HepG2 (cell line): ENCODE data around the gene KCNQ1OT1. TPM values are rescaled to one million over a fixed set of nuclear protein-coding genes. Genes with fewer than 3 reads are reported as not detected.

Experiments used
- BRF2 ChIP-seq: sonication (generic); formaldehyde crosslinking; IDR thresholded peaks from 2 replicates; pipeline ENCODE4 v1.8.1; 2022; ENCODE audit warnings: mild to moderate bottlenecking, missing genetic modification reagents
- CERS6 ChIP-seq: sonication (generic); formaldehyde crosslinking; IDR thresholded peaks from 2 replicates; pipeline ENCODE4 v1.5.0; 2020; ENCODE audit warnings: missing genetic modification reagents
- FOXA3 ChIP-seq: IDR thresholded peaks from 2 replicates; pipeline ENCODE4 v1.6.1; 2016; ENCODE audit warnings: missing genetic modification reagents, missing compliant biosample characterization
- GATA4 ChIP-seq: sonication (generic); IDR thresholded peaks from 2 replicates; pipeline ENCODE4 v1.6.1; 2016; ENCODE audit warnings: antibody characterized with exemption, low read depth, borderline replicate concordance
- HMGXB4 ChIP-seq, 2 experiments: sonication (generic) in 1 of 2; formaldehyde crosslinking in 1 of 2; IDR thresholded peaks; 2 replicates each; pipeline versions ENCODE4 v1.4.0 to v1.6.1; 2018 to 2020; ENCODE audit warnings: missing genetic modification reagents in 2 of 2, borderline replicate concordance in 1 of 2, low read depth in 1 of 2, mild to moderate bottlenecking in 1 of 2, missing biosample characterization in 1 of 2
- REL ChIP-seq: sonication (generic); formaldehyde crosslinking; conservative IDR thresholded peaks from 2 replicates; pipeline ENCODE4 v1.8.0; 2022; ENCODE audit warnings: mild to moderate bottlenecking, missing genetic modification reagents, moderate library complexity
- TEF ChIP-seq: sonication (generic); formaldehyde crosslinking; IDR thresholded peaks from 2 replicates; pipeline ENCODE4 v1.5.0; 2020; ENCODE audit warnings: missing genetic modification reagents
- ZNF180 ChIP-seq: sonication (generic); formaldehyde crosslinking; IDR thresholded peaks from 2 replicates; pipeline ENCODE4 v1.4.0; 2020; ENCODE audit warnings: low read depth, missing genetic modification reagents, borderline replicate concordance
- ZNF263 ChIP-seq: sonication (generic); formaldehyde crosslinking; IDR thresholded peaks from 2 replicates; pipeline ENCODE4 v1.4.0; 2020; ENCODE audit warnings: missing genetic modification reagents
- ZNF484 ChIP-seq: sonication (generic); formaldehyde crosslinking; IDR thresholded peaks from 2 replicates; pipeline ENCODE4 v1.5.1; 2020; ENCODE audit warnings: mild to moderate bottlenecking, low read depth, missing genetic modification reagents, borderline replicate concordance
- ZNF773 ChIP-seq: sonication (generic); formaldehyde crosslinking; IDR thresholded peaks from 2 replicates; pipeline ENCODE4 v1.4.0; 2020; ENCODE audit warnings: missing genetic modification reagents, borderline replicate concordance
- ZSCAN20 ChIP-seq: sonication (generic); formaldehyde crosslinking; IDR thresholded peaks from 2 replicates; pipeline ENCODE4 v1.4.0; 2020; ENCODE audit warnings: missing genetic modification reagents, mild to moderate bottlenecking, borderline replicate concordance
- polyA plus RNA-seq, 8 experiments: library from polyadenylated mRNA; depleted of rRNA in 3 of 8; stranded (reverse) in 7 of 8; unstranded in 1 of 8; fragments of >200 nt; fragmentation: Illumina TruSeq in 4 of 8; extraction: Trizol in 4 of 8; gene quantifications; 2 replicates each; pipeline versions ENCODE4 v1.2.1 to v1.2.3, GENCODE V29; 2011 to 2016; ENCODE audit warnings: low read depth in 4 of 8, missing spikeins in 1 of 8, mixed read lengths in 1 of 8; ENCODE audit not compliant: insufficient read depth in 1 of 8
- total RNA-seq, 5 experiments: library from RNA; depleted of rRNA; stranded (reverse); fragments of >200 nt; fragmentation: Illumina TruSeq; extraction: Trizol; gene quantifications; 2 replicates each; pipeline ENCODE4 v1.2.3, GENCODE V29; 2016; ENCODE audit warnings: low read depth in 1 of 5
- TF ChIP-seq, protein P1 (sequence below): sonication (generic); formaldehyde crosslinking; IDR thresholded peaks from 2 replicates; pipeline ENCODE4 v1.9.0; 2021; ENCODE audit warnings: missing genetic modification reagents, borderline replicate concordance
- TF ChIP-seq, protein P2 (sequence below): sonication (generic); formaldehyde crosslinking; IDR thresholded peaks from 2 replicates; pipeline ENCODE4 v1.4.0; 2020; ENCODE audit warnings: missing genetic modification reagents, mild to moderate bottlenecking, borderline replicate concordance
- TF ChIP-seq, protein P3 (sequence below): sonication (generic); formaldehyde crosslinking; IDR thresholded peaks from 2 replicates; pipeline ENCODE4 v1.4.0; 2020; ENCODE audit warnings: missing genetic modification reagents

The KCNQ1OT1 gene
- total and polyA plus RNA-seq, 2 of the 13 experiments (the other 11 are each of a cell fraction or from before 2014, with no cell fraction given) = 1.3 to 18.9 TPM

DNA sequence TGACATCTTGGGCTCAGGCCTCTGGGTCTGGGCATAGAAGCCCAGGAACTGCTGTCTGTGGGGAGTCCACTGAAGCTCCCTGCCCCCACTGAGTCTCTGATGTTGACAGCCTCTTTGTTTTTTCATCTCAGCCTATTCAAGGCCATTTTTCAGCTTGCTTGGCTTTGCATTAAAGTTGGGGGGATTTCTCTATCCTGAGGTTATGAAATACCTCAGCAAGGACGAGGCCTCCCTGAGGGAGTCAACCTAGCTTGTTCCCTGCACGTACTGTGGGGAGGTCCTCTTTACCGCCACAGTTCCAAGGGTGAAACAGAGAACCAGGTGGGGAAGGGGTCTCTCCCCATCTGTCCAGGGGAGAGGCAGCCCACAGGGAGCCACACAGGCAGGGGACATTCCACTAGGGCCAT lies 8.4 kb downstream of the KCNQ1OT1 start (continued):
- TF ChIP-seq, protein P1, sequence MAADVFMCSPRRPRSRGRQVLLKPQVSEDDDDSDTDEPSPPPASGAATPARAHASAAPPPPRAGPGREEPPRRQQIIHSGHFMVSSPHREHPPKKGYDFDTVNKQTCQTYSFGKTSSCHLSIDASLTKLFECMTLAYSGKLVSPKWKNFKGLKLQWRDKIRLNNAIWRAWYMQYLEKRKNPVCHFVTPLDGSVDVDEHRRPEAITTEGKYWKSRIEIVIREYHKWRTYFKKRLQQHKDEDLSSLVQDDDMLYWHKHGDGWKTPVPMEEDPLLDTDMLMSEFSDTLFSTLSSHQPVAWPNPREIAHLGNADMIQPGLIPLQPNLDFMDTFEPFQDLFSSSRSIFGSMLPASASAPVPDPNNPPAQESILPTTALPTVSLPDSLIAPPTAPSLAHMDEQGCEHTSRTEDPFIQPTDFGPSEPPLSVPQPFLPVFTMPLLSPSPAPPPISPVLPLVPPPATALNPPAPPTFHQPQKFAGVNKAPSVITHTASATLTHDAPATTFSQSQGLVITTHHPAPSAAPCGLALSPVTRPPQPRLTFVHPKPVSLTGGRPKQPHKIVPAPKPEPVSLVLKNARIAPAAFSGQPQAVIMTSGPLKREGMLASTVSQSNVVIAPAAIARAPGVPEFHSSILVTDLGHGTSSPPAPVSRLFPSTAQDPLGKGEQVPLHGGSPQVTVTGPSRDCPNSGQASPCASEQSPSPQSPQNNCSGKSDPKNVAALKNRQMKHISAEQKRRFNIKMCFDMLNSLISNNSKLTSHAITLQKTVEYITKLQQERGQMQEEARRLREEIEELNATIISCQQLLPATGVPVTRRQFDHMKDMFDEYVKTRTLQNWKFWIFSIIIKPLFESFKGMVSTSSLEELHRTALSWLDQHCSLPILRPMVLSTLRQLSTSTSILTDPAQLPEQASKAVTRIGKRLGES (CRISPR knock-in tag) = no peak
- 0 out of 2 replicates have a peak, but pooled peaks have one; percentile 28 for TF ChIP-seq ZNF263 (CRISPR knock-in tag)
- TF ChIP-seq BRF2 (CRISPR knock-in tag) = no peak
- TF ChIP-seq ZSCAN20 (CRISPR knock-in tag) = no peak
- no peak for TF ChIP-seq ZNF773 (CRISPR knock-in tag)
- no peak for TF ChIP-seq TEF (CRISPR knock-in tag)
- no peak for TF ChIP-seq CERS6
- 0 out of 2 replicates have a peak, but pooled peaks have one; percentile 20 for TF ChIP-seq FOXA3 (CRISPR knock-in tag)
- TF ChIP-seq HMGXB4 (CRISPR knock-in tag; IDR thresholded peaks at IDR 0.05; ENCODE audit: borderline replicate concordance in 1 of 2, low read depth in 1 of 2) = no peak
- TF ChIP-seq REL (CRISPR knock-in tag) = no peak
- no peak for TF ChIP-seq GATA4
- no peak for TF ChIP-seq ZNF180 (CRISPR knock-in tag)
- no peak for TF ChIP-seq ZNF484 (CRISPR knock-in tag)
- TF ChIP-seq, protein P2, sequence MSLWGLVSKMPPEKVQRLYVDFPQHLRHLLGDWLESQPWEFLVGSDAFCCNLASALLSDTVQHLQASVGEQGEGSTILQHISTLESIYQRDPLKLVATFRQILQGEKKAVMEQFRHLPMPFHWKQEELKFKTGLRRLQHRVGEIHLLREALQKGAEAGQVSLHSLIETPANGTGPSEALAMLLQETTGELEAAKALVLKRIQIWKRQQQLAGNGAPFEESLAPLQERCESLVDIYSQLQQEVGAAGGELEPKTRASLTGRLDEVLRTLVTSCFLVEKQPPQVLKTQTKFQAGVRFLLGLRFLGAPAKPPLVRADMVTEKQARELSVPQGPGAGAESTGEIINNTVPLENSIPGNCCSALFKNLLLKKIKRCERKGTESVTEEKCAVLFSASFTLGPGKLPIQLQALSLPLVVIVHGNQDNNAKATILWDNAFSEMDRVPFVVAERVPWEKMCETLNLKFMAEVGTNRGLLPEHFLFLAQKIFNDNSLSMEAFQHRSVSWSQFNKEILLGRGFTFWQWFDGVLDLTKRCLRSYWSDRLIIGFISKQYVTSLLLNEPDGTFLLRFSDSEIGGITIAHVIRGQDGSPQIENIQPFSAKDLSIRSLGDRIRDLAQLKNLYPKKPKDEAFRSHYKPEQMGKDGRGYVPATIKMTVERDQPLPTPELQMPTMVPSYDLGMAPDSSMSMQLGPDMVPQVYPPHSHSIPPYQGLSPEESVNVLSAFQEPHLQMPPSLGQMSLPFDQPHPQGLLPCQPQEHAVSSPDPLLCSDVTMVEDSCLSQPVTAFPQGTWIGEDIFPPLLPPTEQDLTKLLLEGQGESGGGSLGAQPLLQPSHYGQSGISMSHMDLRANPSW (CRISPR knock-in tag) = no peak
- TF ChIP-seq, protein P3, sequence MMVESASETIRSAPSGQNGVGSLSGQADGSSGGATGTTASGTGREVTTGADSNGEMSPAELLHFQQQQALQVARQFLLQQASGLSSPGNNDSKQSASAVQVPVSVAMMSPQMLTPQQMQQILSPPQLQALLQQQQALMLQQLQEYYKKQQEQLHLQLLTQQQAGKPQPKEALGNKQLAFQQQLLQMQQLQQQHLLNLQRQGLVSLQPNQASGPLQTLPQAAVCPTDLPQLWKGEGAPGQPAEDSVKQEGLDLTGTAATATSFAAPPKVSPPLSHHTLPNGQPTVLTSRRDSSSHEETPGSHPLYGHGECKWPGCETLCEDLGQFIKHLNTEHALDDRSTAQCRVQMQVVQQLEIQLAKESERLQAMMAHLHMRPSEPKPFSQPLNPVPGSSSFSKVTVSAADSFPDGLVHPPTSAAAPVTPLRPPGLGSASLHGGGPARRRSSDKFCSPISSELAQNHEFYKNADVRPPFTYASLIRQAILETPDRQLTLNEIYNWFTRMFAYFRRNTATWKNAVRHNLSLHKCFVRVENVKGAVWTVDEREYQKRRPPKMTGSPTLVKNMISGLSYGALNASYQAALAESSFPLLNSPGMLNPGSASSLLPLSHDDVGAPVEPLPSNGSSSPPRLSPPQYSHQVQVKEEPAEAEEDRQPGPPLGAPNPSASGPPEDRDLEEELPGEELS (CRISPR knock-in tag) = no peak
